Neutrophil (primary cell): Measurements from ENCODE around the gene SPACDR.
A peak's percentile ranks its signal among the peaks of the same experiment; 100 is the strongest.
"Not testable (repeated sequence)": the region's sequence is repeated elsewhere in the genome, so short reads cannot be mapped to it uniquely, and the experiment has no call there.

Source experiments
- H3K27ac ChIP-seq: fragments of 200-600 bp; sonication (generic); 2 replicates; pipeline ENCODE4 v1.5.1; 2016; ENCODE audit warnings: mild to moderate bottlenecking, moderate library complexity
- H3K27me3 ChIP-seq: fragments of 200-600 bp; sonication (generic); 2 replicates; pipeline ENCODE4 v1.6.0; 2016; ENCODE audit warnings: mild to moderate bottlenecking
- H3K36me3 ChIP-seq: fragments of 200-600 bp; sonication (generic); 2 replicates; pipeline ENCODE4 v1.5.1; 2017
- H3K4me1 ChIP-seq, 2 experiments: fragments of 200-600 bp in 1 of 2; sonication (generic) in 1 of 2; 1 replicate in 1 of 2; 2 replicates in 1 of 2; pipeline versions ENCODE4 v1.5.1 to v1.6.1; 2013 to 2016; ENCODE audit warnings: low read depth in 1 of 2, low read length in 1 of 2, mild to moderate bottlenecking in 1 of 2, moderate library complexity in 1 of 2; ENCODE audit not compliant: control insufficient read depth in 1 of 2, insufficient read depth in 1 of 2
- H3K4me3 ChIP-seq, 2 experiments: fragments of 200-600 bp in 1 of 2; sonication (generic) in 1 of 2; 1 replicate in 1 of 2; 2 replicates in 1 of 2; pipeline ENCODE4 v1.5.1; 2013 to 2016; ENCODE audit warnings: low read depth in 1 of 2, low read length in 1 of 2, mild to moderate bottlenecking in 1 of 2, moderate library complexity in 1 of 2
- H3K9me3 ChIP-seq: fragments of 200-600 bp; sonication (generic); 2 replicates; pipeline ENCODE4 v1.5.1; 2016
- TF ChIP-seq, protein P1 (sequence below): fragments of 200-600 bp; sonication (generic); IDR thresholded peaks from 2 replicates; pipeline ENCODE4 v1.5.1; 2016; ENCODE audit warnings: antibody characterized with exemption

Gene SPACDR

GRCh38 chr7:100504887-100505611, 41.0 kb upstream of the SPACDR start:
- TF ChIP-seq, protein P1, sequence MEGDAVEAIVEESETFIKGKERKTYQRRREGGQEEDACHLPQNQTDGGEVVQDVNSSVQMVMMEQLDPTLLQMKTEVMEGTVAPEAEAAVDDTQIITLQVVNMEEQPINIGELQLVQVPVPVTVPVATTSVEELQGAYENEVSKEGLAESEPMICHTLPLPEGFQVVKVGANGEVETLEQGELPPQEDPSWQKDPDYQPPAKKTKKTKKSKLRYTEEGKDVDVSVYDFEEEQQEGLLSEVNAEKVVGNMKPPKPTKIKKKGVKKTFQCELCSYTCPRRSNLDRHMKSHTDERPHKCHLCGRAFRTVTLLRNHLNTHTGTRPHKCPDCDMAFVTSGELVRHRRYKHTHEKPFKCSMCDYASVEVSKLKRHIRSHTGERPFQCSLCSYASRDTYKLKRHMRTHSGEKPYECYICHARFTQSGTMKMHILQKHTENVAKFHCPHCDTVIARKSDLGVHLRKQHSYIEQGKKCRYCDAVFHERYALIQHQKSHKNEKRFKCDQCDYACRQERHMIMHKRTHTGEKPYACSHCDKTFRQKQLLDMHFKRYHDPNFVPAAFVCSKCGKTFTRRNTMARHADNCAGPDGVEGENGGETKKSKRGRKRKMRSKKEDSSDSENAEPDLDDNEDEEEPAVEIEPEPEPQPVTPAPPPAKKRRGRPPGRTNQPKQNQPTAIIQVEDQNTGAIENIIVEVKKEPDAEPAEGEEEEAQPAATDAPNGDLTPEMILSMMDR = no peak
- Histone ChIP-seq H3K36me3 (no peaks in the 10 kb centered on the region), H3K4me3 (no peak overlapping the region), H3K9me3 (no peaks in the 10 kb centered on the region), H3K27me3 (peaks cover 22% of the 10 kb centered on the region), H3K27ac (no peak overlapping the region), H3K4me1 (no peaks in the 10 kb centered on the region)

GRCh38 chr7:100504031-100504430, 40.0 kb upstream of the SPACDR start:
- H3K27me3 ChIP-seq = peaks cover 30% of the 10 kb centered on the region
- not testable (repeated sequence) for H3K9me3 ChIP-seq, H3K4me1 ChIP-seq, H3K4me3 ChIP-seq, H3K27ac ChIP-seq, H3K36me3 ChIP-seq

DNA sequence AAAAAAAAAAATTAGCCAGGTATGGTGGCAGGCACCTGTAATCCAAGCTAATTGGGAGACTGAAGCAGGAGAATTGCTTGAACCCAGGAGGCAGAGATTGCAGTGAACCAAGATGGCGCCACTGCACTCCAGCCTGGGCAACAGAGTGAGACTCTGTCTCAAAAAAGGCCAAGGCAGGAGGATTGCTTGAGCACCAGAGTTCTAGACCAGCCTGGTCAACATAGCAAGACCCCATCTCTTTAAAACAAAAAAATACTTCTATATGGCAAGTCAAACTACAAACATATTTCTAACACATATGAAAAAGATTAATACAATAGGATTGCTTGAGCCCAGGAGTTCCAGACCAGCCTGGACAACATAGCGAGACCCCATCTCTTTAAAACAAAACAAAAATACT, 36.7 kb upstream of the SPACDR start:
- peaks cover 43% of the 10 kb centered on the region for H3K27me3 ChIP-seq
- H3K9me3 ChIP-seq, H3K4me1 ChIP-seq, H3K4me3 ChIP-seq, H3K36me3 ChIP-seq, H3K27ac ChIP-seq: not testable (repeated sequence)

GRCh38 chr7:100496509-100496908, 32.4 kb upstream of the SPACDR start:
- no peak overlapping the region for H3K27ac ChIP-seq
- H3K4me1 ChIP-seq = peaks cover 0 to 9% of the 10 kb centered on the region in 2 experiments
- H3K27me3 ChIP-seq = peaks cover 79% of the 10 kb centered on the region
- no peak overlapping the region for H3K4me3 ChIP-seq
- H3K9me3 ChIP-seq = no peaks in the 10 kb centered on the region
- H3K36me3 ChIP-seq = no peaks in the 10 kb centered on the region
- TF ChIP-seq, protein P1 = no peak

DNA sequence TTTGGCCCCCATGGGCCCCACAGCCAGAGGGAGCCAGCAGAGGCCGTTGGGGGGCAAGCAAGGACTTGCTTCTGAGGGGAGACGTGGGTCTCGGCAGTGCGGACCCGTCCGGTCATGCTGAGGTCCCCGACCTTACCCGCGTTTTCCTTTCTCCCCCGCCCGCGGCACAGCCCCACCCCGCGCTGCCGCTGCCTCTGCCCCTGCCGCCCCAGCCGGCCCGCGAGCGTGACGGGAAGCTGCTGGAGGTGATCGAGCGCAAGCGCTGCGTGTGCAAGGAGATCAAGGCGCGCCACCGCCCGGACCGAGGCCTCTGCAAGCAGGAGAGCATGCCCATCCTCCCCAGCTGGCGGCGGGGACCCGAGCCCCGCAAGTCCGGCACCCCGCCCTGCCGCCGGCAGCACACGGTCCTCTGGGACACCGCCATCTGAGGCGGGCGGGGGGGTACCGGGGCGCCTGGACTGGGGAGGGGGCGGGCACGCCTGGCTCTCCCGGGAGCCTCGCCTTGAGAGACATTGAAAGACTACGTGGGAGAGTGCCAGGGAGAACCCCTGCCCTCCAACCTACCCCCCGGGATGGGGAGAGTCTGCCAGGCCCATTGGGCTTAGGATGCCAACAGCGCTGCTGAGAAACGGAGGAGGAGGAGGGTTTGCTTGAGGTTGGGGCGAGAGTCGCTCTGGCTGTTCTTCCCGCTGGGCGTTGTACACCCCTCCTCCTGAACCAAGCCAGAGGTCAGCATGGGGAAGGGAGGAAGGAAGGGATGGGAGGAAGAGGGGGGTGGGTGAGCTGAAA, 29.6 kb upstream of the SPACDR start:
- no peak overlapping the region for H3K27ac ChIP-seq
- peaks cover 78% of the 10 kb centered on the region for H3K27me3 ChIP-seq
- TF ChIP-seq, protein P1 = no peak
- H3K36me3 ChIP-seq = no peaks in the 10 kb centered on the region
- peaks cover 0 to 9% of the 10 kb centered on the region in 2 experiments for H3K4me1 ChIP-seq
- no peaks in the 10 kb centered on the region for H3K9me3 ChIP-seq
- H3K4me3 ChIP-seq = peak overlapping the region in 1 of 2 experiments; percentile 40

DNA sequence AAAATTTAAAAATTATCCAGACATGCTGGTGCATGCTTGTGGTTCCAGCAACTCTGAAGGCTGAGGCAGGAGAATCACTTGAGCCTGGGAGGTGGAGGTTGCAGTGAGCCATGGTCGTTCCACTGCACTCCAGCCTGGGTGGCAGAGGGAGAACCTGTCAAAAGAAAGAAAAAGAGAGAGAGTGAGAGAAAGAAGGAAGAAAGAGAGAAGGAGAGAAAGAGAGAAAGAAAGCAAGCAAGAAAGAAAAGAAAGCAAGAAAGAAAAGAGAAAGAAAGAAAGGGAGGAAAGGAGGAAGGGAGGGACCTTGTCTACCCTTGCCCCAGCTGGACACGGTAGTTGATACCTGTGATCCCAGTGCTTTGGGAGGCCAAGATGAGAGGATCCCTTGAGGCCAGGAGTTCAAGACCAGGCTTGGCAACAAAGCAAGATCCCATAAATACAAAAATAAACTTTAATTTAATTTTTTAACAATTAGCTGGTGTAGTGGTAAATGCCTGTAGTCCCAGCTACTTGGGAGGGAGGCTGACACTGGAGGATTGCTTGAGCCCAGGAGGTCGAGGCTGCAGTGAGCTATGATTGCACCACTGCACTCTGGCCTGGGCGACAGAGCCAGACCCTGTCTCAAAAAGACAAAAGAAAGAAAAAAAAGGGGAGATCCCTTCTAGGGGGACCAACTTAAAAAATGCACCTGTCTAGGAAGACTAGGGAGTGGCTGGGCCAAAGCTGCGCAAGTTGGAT, 28.8 kb upstream of the SPACDR start:
- no peaks in the 10 kb centered on the region for H3K9me3 ChIP-seq
- no peak overlapping the region for H3K27ac ChIP-seq
- H3K4me1 ChIP-seq = peaks cover 0 to 9% of the 10 kb centered on the region in 2 experiments
- peaks cover 78% of the 10 kb centered on the region for H3K27me3 ChIP-seq
- peak overlapping the region in 1 of 2 experiments; percentile 40 for H3K4me3 ChIP-seq
- no peaks in the 10 kb centered on the region for H3K36me3 ChIP-seq
- TF ChIP-seq, protein P1 = no peak
